TTC549 (cell line): ENCODE results near the gene CYP46A1.

Experiments used
- FAIRE-seq: peaks from 2 replicates; lab custom pipeline; 2012; peaks lifted over from hg19 to GRCh38; lab: Jason Lieb, UNC

The CYP46A1 gene

DNA sequence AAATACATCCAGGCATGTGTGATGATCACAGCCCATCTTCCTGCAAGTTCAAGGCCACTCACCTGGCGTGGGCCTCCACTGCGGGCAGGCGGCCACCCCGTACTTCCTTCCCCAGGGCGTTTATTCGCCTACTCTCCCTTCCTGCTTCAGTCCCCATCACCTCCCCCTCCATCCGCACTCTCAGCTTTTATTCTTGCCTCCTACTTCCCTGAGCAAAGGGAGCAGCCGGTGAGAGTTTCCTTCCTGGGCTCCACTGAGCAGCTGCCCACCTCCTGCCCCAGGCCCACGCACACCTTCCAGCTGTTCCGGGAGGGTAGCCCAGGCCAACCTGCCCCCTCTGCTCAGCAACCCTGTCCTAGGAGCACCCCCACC, 4.1 kb downstream of the CYP46A1 start:
- no peak for FAIRE-seq

DNA sequence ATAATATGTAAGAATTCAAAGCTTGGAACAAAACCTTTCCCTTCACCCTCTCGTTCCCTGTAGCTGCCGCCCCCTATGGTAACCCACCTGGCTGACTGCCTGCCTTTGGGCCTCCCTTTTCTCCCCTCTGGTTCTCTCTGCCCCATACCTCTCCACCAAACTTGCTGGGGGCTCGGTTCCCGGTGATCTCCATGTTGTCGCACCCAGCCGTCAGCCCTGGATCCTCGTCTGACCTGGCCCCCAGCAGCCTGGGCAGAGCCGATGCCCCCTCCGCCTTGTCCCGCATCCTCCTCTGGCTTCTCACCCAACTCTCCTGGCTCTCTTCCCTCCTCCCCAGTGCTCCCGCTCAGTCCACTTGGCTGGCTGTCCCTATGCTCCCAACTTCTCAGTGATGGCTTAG, 4.5 kb downstream of the CYP46A1 start:
- FAIRE-seq = no peak

DNA sequence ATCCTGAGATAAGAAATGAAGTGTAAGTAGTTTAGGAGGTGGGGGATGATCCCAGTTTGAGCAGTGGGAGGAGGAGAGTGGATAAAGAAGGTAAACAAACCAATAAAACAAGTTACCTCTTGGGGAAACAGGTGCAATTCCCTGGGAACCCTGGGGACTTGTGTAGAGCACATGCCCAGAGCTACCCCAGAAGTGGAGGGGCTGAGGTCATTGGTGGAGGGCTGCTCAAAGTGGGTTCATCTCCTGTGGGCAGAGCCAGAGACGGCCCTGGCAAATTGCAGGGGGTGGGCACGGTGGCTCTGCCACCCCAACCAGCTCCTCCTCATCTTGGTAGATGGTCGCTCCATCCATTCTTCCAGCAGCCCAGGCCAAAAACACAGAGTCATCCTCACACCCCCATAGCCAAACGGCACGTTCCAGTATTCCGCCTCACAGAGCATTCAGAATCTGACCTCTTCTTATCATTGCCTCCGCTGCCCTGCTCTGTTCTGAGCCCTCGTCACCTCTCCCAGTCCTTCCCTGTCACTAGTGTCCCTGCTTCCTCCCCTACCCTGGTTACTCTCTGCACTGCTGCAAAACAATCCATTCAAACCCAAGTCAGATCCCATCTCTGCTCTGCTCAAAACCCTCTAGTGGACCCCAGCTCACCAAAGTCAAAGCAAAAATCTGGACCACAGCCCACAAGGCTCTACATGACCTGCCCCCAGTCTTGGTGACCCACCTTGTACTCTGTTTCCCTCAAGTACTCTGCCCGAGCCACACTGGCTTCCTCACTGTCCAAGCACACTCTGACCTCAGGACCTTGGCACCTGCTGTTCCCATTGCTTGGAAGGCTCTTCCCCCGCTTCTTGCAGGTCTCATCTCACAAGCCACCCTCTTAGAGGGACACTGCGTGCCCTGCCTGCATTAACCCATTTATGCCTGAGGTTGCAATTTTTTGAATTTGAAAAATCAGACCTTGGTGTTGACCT, 5.5 kb downstream of the CYP46A1 start:
- FAIRE-seq = no peak

DNA sequence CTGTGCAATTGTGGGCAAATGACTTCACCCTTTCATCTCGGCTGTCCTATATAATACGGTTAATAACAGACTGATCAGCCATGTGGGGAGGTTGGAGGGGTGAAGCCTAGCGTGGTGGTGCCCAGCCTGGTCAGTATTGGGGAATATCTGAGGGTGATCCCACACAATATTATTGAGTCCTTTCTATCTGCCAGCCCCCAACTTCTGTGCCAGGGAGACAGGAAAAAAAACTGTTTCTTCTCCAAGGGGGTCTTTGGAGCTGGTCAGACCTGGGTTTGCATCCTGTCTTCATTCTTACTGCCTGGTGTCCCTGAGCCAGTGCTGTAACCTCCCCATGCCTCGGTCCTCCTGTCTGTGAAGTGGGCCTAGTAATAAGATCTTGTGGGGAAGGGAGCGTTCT, 6.5 kb downstream of the CYP46A1 start:
- no peak for FAIRE-seq

DNA sequence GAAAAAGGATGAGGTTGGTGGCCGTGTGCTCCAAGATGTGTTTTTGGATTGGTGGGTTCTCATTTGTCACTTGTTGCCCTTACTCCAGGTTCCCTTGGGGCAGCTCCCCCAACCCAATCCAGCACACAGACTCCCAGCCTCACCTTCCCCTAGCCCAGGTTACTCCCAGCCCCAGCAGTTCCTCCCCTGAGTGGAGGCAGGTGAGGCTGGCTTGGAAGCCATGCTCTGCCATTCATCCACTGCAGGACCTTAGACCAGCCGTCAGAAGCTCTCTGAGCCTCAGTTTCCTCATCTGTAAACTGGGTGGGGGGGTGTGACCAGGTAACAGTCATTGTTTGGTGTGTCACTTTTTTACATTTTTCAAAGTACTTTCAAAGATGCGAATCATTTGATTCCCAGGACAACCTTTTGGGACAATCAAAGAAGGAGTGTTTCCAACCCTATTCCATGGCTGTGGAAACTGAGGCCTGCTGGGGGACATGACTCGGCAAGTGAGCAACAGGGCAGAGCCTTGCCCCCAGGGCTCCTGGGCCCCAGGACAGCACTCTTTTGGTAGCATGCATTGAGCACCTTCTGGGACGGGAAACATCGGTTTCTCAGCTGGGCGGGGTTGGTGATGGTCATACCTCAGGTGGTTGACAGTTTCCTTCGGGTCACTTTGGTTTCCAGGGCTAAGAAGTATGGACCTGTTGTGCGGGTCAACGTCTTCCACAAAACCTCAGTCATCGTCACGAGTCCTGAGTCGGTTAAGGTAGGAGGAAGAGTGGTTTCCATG, 7.2 kb downstream of the CYP46A1 start:
- no peak for FAIRE-seq

DNA sequence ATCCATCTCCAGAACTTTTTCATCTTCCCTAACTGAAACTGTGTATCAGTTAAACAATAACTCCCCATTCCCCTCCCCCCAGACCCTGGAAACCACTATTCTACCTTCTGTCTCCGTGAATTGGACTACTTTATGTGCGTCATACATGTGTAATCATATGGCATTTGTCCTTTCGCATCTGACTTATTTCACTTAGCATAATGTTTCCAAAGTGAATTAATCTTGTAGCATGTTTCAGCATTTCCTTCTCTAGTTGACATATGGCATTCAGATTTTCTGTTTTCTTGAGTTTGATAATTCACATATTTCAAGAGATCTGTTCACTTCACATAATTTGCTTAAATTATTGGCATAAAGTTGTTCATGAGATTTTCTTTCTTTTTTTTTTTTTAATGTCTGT, 9.8 kb downstream of the CYP46A1 start:
- no peak for FAIRE-seq

DNA sequence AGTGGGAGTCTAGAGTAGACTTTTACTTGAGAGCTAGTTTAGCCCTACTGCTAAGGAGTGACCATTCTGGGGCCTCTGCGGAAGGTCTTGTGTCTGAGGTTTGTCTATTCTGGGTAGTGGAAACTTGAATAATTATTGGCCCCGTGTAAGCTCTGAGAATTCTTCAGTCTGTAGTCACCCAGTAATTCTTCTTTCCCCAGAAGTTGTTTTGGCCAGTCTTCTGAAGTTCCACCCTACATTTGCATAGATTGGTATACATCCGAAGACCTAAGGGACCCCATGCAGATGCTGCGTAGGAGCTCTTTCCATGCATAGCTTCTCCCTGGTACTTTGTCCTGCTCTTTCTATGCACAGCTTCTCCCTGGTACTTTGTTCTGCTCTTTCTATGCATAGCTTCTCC, 12.8 kb downstream of the CYP46A1 start:
- FAIRE-seq = no peak

DNA sequence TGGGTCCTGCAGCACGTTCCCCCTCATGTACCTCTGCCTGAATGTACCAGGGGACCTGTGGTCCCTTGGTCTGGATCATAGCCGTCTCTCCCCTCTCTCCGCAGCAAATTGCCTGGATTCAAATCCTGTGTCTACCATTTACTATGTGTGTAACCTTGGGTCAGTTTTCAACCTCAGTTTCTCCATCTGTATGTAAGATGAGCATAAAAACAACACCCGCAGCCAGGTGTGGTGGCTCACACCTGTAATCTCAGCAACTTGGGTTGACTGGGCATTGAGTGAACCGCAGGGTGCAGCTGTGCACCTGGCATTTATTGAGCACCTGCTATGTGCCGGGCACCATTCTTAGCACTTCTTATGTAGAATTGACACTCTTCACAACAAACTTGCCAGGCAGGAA, 14.1 kb downstream of the CYP46A1 start:
- no peak for FAIRE-seq

DNA sequence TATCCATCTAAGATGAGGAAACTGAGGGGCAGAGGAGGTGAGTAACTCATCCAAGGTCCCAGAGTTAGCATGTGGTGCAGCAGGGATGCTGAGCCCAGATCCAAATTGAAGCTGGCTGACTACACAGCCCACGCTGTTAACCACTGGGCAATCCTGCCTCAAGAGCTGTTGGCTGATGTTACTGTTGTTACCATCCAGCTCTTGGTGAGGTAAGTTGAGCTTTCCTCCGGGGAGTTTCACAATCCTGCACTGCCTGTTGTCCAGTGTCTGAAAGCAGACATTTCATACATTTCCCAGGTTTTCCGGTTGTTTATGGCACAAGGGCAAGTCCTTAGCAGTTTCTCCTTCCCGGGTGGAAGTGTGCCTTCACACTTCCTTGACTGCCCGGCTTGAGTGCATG, 14.5 kb downstream of the CYP46A1 start:
- FAIRE-seq = no peak

DNA sequence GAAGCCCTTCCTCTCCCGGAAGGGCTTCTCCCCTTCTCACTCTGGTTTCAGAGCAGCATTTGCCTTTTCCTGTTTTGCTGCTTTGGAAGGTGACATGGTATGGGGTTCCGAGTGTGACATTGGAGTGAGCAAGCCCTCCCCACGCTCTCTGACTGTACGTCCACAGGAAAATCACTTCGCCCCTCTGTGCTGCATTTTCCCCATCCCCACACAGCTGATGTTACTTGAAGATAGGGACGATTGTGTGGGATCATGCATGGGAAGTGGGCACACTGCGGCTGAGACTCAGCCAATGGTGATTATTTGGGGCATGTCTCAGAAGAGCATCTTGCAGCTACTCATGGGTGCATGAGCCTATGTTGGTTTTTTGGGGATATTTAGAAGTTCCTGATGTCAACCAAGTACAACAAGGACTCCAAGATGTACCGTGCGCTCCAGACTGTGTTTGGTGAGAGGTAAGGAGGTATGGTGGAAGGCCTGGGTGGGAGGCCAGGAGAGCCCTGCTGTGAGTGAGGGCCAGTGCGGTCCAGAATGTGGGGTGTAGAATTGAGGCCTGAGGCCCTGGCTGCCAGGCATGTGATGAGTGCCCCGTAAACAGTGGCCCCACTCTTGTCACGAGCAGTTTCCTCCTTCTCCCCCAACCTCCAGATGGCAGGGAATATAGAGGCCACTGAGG, 15.1 kb downstream of the CYP46A1 start:
- FAIRE-seq = no peak

DNA sequence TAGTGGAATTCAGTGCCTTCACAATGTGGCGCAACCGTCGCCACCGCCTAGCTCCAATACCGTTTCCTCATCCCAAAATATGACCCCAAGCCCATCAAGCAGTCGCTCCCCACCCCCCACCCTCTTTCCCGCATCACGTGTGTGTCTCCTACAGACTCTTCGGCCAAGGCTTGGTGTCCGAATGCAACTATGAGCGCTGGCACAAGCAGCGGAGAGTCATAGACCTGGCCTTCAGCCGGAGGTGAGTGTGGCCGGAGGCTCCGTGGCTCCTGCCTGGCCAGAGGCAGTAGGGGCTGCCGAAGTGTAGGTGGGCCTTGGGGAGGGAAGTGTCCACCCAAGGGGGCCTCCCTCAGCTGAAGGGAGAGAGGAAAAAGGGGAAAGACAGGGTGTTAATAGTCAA, 15.8 kb downstream of the CYP46A1 start:
- no peak for FAIRE-seq

DNA sequence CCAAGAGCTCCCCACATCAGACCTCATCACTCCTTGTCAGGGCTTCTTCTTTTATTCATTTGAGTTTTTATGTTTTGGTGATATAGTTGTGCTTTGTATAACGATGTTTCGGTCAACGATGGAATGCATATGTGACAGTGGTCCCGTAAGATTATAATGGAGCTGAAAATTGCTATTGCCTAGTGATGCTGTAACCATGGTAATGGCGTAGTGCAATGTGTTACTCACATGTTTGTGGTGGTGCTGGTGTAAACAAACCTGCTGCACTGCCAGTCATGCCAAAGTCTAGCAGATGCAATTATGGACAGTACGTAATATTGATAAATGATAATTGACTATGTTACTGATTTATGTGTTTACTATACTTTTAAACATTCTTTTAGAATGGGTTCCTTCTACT, 16.3 kb downstream of the CYP46A1 start:
- no peak for FAIRE-seq

DNA sequence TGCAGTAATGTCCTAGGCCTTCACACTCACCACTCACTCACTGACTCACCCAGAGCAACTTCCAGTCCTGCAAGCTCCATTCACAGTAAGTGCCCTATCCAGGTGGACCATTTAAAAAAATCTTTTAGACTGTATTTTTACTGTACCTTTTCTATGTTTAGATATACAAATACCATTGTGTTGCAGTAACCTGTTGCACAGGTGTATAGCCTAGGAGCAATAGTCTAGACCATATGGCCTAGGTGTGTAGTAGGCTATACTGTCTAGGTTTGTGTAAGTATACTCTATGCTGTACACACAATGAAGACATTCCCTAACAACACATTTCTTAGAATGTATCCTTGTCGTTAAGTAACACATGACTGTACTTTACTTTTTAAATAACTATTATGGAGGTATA, 17.2 kb downstream of the CYP46A1 start:
- FAIRE-seq = no peak

DNA sequence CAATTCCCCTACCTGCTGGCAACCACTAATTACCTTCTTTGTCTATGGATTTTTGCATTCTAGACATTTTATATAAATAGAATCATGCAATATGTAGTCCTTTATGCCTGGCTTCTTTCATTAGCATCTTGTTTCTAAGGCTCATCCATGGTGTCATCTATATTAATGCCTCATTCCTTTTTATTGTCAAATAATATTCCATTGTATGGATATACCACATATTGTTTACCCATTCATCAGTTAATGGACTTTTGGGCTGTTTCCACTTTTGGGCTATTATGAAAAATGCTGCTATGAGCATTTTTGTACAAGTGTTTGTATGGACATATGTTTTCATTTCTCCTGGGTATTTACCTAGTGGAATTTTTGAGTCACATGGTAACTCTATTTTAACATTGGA, 18.0 kb downstream of the CYP46A1 start:
- FAIRE-seq = no peak

DNA sequence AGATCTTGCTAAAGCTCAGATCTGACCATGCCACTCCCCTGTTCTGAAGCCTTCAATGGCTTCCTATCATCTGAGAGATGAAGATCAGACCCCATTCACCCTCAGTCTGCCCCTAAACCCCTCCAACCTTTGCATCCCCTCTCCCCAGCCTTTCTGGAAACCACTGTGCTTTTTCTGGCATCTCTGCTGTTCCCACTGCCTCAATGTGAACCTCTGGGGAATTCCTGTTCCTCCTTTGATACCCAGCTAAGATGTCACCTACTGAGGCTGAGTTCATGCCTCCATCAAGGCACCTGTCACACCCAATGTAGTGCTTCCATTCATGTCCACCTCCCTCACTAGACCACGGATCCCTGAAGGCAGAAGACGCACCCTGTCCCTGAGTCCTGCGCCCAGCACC, 19.3 kb downstream of the CYP46A1 start:
- FAIRE-seq = no peak

DNA sequence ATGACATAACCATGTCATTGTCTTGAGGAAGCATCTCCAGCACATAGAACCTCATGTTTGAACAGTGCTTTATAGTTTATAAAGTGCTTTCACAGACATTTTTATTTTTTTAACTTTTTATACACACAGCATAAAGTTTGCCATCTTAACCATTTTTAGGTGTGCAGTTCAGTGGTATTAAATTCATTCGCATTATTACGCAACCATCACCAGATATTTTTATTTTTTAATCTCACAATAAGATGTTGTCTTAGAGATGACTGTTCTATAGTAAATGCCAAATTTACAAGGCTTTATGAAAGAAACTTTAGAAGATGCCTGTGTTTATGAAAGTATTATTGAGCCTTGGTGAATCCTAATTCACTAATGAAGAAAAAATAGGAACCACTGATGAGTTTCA, 19.9 kb downstream of the CYP46A1 start:
- no peak for FAIRE-seq

DNA sequence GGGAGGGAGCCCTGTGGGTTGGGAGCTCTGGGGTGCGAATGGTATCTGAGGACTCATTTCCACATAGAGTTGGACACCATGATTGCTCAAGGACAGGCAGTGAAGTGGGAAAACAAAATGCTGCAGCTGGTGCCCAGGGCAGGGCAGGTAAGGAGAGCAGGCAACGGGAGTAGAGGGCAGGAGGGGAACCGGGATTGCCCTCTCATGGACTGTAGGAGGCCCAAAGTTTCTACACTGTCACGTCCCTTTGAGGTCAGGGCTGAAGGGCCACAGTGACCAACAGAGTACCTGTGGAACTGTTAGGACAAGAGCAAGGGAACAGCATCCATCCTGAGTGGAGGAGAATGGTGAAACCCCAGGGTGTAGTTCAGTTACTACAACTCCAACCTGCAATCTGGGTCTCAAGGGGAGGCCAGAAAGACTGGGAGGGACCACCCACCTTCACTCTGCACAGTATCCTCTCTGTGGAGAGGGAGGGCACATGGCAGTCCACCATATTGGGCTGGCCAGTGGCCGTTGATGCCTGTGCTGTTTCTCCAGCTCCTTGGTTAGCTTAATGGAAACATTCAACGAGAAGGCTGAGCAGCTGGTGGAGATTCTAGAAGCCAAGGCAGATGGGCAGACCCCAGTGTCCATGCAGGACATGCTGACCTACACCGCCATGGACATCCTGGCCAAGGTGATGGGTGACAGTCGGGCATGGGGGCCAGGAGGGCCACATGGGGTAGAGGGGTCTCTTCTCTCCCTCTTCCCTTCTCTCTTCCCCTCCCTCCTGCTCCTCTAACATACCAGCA, 22.2 kb downstream of the CYP46A1 start:
- FAIRE-seq = no peak

DNA sequence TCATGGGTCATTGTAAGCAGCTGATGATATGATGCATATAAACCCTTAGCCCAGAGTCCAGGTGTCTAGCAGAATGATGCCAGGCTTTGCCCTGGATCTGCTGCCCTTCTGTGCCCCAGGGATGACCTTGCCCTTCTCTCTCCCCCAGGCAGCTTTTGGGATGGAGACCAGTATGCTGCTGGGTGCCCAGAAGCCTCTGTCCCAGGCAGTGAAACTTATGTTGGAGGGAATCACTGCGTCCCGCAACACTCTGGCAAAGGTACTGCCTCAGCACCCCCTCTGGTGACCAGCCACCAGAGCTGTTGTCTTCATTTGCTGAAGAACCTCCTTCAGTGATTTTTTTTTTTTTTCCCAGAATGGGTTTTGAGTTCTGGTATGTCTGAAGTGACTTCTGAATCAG, 23.3 kb downstream of the CYP46A1 start:
- FAIRE-seq = no peak

DNA sequence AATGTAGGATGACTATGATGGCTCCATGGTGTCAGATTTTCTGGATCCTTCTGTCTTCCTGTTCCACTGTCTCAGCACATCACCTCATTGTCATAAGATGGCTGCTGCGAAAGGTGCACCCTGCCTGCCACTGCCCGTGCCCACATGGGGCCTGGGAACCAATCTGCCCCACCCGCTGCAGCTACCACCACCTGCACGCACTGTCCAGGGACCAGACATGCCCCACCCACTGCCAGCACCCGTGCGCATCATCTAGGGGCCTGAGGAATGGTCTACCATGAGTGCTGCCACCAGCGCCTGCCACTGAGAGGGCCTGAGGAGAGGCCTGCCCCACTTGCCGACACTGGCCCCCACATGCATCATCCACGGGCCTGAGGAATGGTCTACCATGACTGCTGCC, 23.8 kb downstream of the CYP46A1 start:
- FAIRE-seq = no peak

DNA sequence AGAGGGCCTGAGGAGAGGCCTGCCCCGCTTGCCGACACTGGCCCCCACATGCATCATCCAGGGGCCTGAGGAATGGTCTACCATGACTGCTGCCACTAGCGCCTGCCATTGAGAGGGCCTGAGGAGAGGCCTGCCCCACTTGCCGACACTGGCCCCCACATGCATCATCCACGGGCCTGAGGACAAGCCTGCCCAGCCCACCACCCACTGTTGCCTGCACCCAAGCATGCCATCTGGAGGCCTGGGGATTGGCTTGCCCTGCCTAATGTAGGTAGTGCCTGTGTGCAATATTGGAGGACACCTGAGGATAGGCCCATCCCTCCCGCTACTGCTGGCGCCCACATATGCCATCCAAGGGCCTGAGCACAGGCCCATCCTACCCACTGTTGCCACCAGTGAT, 24.4 kb downstream of the CYP46A1 start:
- FAIRE-seq = no peak

DNA sequence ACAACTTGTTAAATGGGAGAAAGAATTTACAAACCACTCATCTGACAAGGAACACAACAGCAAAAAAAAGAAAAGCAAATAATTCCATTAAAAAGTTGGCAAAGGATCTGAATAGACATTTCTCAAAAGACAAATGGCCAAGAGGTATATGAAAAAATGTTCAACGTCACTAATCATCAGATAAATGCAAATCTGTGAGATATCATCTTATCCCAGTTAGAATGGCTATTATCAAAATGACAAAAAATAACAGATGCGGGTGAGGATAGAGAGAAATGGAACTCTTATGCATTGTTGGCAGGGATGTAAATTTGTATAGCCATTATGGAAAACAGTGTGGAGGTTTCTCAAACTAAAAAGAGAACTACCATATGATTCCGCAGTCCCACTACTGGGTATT, 29.9 kb downstream of the CYP46A1 start:
- FAIRE-seq = no peak

DNA sequence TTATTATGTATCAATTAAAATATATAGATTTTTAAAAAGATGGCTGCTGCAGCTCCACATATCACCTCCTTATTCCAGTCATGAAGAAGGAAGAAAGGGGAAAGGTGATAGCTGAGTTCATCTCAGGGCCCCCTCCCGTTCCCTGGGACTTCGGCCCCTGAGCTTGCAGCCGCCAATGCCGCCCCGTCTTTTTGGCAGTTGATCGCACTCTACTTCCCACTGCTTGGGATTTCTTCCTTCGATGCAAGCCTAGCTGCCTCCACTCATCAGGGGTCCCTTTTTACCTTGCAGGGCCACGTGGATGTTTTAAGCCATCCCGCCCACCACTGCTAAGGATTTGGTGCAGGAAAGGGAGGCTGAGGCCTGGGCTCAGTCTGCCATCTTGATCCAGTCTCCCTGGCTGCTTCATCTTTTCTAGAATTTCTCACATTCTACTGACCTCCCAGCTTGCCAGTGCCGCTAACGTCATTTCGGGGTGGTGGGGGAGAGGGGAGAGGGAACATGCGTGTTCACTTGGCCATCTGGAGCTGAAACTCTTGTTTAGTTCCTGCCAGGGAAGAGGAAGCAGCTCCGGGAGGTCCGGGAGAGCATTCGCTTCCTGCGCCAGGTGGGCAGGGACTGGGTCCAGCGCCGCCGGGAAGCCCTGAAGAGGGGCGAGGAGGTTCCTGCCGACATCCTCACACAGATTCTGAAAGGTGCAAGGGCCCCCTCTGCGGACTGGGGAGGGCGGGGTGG, 31.3 kb downstream of the CYP46A1 start:
- FAIRE-seq = no peak
